ENCODE data around the gene TOM1L2.

TOM1L2 gene

DNA sequence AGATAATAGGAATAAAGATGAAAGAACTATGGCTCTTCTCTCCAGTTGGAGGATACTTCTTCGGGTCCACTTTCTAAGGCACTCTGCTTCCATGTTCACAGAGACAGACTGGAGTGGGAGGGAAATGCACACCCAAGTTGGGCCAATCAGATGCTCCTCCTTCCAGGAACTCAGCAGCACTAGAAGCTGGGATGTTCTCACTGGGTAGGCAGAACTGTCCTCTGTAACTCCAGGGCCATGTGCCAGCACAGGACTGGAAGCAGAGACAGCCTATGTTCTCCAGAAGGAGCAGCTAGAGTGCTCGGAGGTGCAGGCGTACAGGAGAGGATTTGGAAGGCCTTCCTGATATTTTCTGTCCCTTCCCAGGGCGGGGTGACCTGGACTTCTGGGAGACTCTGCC lies 85.5 kb downstream of the TOM1L2 start:
- Histone ChIP-seq H3K4me1 (ENCODE audit: control insufficient read depth, low read depth, low read length) (peaks cover 12% of the 10 kb centered on the region), H3K56ac (ENCODE audit: low read length) (no peak overlapping the region), H3K23ac (ENCODE audit: low read length) (no peak overlapping the region), H3K27me3 (ENCODE audit: insufficient read depth, low read length, poor library complexity) (no peaks in the 10 kb centered on the region), H3K18ac (ENCODE audit: low read length) (no peak overlapping the region), H4K5ac (ENCODE audit: low read length) (no peak overlapping the region), H3K4me2 (ENCODE audit: low read length) (no peak overlapping the region), H3K36me3 (ENCODE audit: control insufficient read depth, insufficient read depth, low read length) (no peaks in the 10 kb centered on the region), H3K4ac (ENCODE audit: low read depth, low read length) (no peak overlapping the region), H4K8ac (ENCODE audit: low read depth, low read length) (no peak overlapping the region), H2BK15ac (replicated peaks; ENCODE audit: low read depth) (no peak overlapping the region), H3K27ac (ENCODE audit: low read depth, low read length) (no peak overlapping the region), H3K4me3 (ENCODE audit: low read length) (no peak overlapping the region), H3K9ac (ENCODE audit: low read length) (no peak overlapping the region), H2BK5ac (ENCODE audit: low read length) (no peak overlapping the region), H2AK5ac (ENCODE audit: low read length) (no peak overlapping the region), H3K79me2 (ENCODE audit: control insufficient read depth, insufficient read depth, low read length) (no peaks in the 10 kb centered on the region), H2BK120ac (ENCODE audit: low read depth, low read length) (no peak overlapping the region), H3K79me1 (ENCODE audit: low read length) (no peaks in the 10 kb centered on the region)
- no peak for DNase-seq
- WGBS (ENCODE audit: extremely low coverage, insufficient coverage, low lambda C conversion rate), result no CpG with 5 or more reads among the region's 4 CpGs

DNA sequence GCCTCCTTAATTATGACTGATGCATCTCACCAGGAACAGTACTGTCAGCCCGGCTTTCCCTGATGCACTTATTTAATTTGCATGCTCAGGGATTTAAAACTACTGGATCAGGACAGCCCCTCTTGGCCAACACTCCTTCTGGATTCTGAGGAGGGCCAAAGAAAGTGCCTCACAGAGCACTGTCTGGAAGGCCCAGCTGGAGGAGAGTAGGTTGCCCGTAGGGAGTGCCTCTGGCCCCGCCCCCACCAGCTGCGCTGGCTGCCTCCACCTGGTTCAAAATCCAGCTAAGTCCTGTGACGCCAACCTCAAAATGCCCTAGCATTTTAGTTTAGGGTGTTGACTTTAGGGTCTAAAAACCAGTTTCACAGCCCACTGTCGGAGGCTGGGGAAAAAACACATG lies 86.0 kb downstream of the TOM1L2 start:
- Histone ChIP-seq H3K4me1 (ENCODE audit: control insufficient read depth, low read depth, low read length) (peaks cover 10% of the 10 kb centered on the region), H3K56ac (ENCODE audit: low read length) (no peak overlapping the region), H3K4me3 (ENCODE audit: low read length) (no peak overlapping the region), H2BK15ac (replicated peaks; ENCODE audit: low read depth) (no peak overlapping the region), H3K27ac (ENCODE audit: low read depth, low read length) (no peak overlapping the region), H4K8ac (ENCODE audit: low read depth, low read length) (no peak overlapping the region), H2AK5ac (ENCODE audit: low read length) (no peak overlapping the region), H3K4ac (ENCODE audit: low read depth, low read length) (no peak overlapping the region), H3K36me3 (ENCODE audit: control insufficient read depth, insufficient read depth, low read length) (no peaks in the 10 kb centered on the region), H3K27me3 (ENCODE audit: insufficient read depth, low read length, poor library complexity) (no peaks in the 10 kb centered on the region), H3K4me2 (ENCODE audit: low read length) (no peak overlapping the region), H3K79me1 (ENCODE audit: low read length) (no peaks in the 10 kb centered on the region), H2BK120ac (ENCODE audit: low read depth, low read length) (no peak overlapping the region), H3K23ac (ENCODE audit: low read length) (no peak overlapping the region), H3K9ac (ENCODE audit: low read length) (no peak overlapping the region), H4K5ac (ENCODE audit: low read length) (no peak overlapping the region), H3K18ac (ENCODE audit: low read length) (no peak overlapping the region), H3K79me2 (ENCODE audit: control insufficient read depth, insufficient read depth, low read length) (no peaks in the 10 kb centered on the region), H2BK5ac (ENCODE audit: low read length) (no peak overlapping the region)
- DNase-seq, result no peak
- WGBS (ENCODE audit: extremely low coverage, insufficient coverage, low lambda C conversion rate), result no CpG with 5 or more reads among the region's 6 CpGs

DNA sequence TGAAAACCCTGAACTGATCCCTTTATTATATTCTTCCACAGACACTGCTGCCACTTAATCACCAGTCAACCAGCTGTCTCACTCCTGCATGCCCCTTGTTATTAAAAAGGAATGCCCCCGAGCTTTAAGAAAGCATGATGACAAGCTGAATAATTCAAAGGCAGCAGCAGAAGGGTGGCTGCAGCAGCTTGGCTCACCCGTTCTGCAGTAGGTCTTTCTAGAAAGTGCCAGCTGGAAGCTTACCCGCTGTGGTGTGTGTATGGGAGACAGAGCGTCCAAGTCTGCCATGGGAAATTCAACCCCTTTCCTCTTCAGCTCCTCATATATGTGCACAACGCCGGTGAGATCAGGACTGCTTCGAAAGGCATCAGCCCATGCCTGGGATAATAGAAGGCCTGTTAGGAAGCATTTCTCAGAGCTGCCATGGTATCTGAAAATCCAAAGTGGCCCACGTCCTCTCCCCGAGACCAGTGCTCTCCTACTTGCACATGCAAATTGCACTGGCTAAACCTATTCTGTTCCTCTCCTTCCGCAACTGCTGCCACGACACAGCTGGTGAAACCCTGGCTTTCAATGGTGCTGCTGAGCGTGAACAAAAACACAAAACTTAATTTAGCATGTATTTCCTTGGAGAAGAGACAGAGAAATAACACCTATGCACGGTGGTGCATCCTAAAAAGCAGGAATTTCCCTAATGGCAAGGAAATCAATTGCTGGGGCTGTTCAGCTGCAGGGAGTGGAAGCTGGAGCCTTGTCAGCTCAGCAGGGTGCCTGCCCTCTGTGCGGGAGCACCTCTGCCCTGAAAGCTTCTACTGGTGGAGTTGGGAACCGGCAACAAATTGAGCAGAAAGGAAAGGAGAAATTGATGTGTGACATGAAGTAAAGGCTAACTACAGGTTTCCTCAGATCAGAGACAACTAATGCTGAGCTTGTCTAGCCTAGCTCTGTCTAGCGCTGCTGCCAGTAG lies 87.5 kb downstream of the TOM1L2 start:
- H3K4me2 ChIP-seq (ENCODE audit: low read length), result no peak overlapping the region
- H3K23ac ChIP-seq (ENCODE audit: low read length), result no peak overlapping the region
- H3K18ac ChIP-seq (ENCODE audit: low read length), result no peak overlapping the region
- DNase-seq, result no peak
- H3K79me1 ChIP-seq (ENCODE audit: low read length), result no peaks in the 10 kb centered on the region
- peak overlapping the region; percentile 6 for H3K56ac ChIP-seq (ENCODE audit: low read length)
- H2AK5ac ChIP-seq (ENCODE audit: low read length), result no peak overlapping the region
- no peak overlapping the region for H2BK5ac ChIP-seq (ENCODE audit: low read length)
- H3K4me3 ChIP-seq (ENCODE audit: low read length), result no peak overlapping the region
- no peak overlapping the region for H4K8ac ChIP-seq (ENCODE audit: low read depth, low read length)
- H3K9ac ChIP-seq (ENCODE audit: low read length), result peak overlapping the region; percentile 5
- H3K79me2 ChIP-seq (ENCODE audit: control insufficient read depth, insufficient read depth, low read length), result no peaks in the 10 kb centered on the region
- H3K36me3 ChIP-seq (ENCODE audit: control insufficient read depth, insufficient read depth, low read length), result no peaks in the 10 kb centered on the region
- H3K27me3 ChIP-seq (ENCODE audit: insufficient read depth, low read length, poor library complexity), result no peaks in the 10 kb centered on the region
- no peak overlapping the region for H2BK15ac ChIP-seq (replicated peaks; ENCODE audit: low read depth)
- peaks cover 9% of the 10 kb centered on the region for H3K4me1 ChIP-seq (ENCODE audit: control insufficient read depth, low read depth, low read length)
- H3K4ac ChIP-seq (ENCODE audit: low read depth, low read length), result no peak overlapping the region
- WGBS (ENCODE audit: extremely low coverage, insufficient coverage, low lambda C conversion rate), result no CpG with 5 or more reads among the region's 16 CpGs
- no peak overlapping the region for H3K27ac ChIP-seq (ENCODE audit: low read depth, low read length)
- no peak overlapping the region for H4K5ac ChIP-seq (ENCODE audit: low read length)
- no peak overlapping the region for H2BK120ac ChIP-seq (ENCODE audit: low read depth, low read length)

DNA sequence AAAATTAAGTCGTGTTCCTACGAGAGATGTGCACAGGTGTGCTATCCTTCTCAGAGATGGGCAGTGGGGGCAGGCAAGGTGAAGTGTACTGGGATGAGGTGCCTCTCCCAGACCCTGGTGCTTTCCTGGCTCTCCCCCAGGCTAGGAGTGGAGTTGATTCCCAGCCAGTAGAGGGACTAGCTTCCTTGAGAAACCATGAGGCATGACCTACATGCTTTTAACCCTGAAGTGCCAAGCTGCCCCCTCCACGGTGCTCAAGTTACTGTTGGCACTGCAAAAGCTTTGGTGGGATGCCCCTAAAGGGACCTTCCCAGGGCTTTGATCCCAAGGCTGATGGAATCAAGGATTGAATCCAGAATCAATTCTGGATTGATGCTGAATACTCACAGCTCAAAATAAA lies 88.4 kb downstream of the TOM1L2 start:
- Histone ChIP-seq H3K4me3 (ENCODE audit: low read length) (no peak overlapping the region), H3K23ac (ENCODE audit: low read length) (no peak overlapping the region), H3K4me1 (ENCODE audit: control insufficient read depth, low read depth, low read length) (peaks cover 9% of the 10 kb centered on the region), H3K4me2 (ENCODE audit: low read length) (no peak overlapping the region), H3K4ac (ENCODE audit: low read depth, low read length) (no peak overlapping the region), H3K79me2 (ENCODE audit: control insufficient read depth, insufficient read depth, low read length) (no peaks in the 10 kb centered on the region), H2AK5ac (ENCODE audit: low read length) (no peak overlapping the region), H3K56ac (ENCODE audit: low read length) (no peak overlapping the region), H2BK120ac (ENCODE audit: low read depth, low read length) (no peak overlapping the region), H3K27ac (ENCODE audit: low read depth, low read length) (no peak overlapping the region), H4K8ac (ENCODE audit: low read depth, low read length) (no peak overlapping the region), H2BK15ac (replicated peaks; ENCODE audit: low read depth) (no peak overlapping the region), H2BK5ac (ENCODE audit: low read length) (no peak overlapping the region), H3K27me3 (ENCODE audit: insufficient read depth, low read length, poor library complexity) (no peaks in the 10 kb centered on the region), H3K36me3 (ENCODE audit: control insufficient read depth, insufficient read depth, low read length) (no peaks in the 10 kb centered on the region), H3K18ac (ENCODE audit: low read length) (no peak overlapping the region), H4K5ac (ENCODE audit: low read length) (no peak overlapping the region), H3K79me1 (ENCODE audit: low read length) (no peaks in the 10 kb centered on the region), H3K9ac (ENCODE audit: low read length) (no peak overlapping the region)
- no CpG with 5 or more reads among the region's 3 CpGs for WGBS (ENCODE audit: extremely low coverage, insufficient coverage, low lambda C conversion rate)
- DNase-seq, result no peak

DNA sequence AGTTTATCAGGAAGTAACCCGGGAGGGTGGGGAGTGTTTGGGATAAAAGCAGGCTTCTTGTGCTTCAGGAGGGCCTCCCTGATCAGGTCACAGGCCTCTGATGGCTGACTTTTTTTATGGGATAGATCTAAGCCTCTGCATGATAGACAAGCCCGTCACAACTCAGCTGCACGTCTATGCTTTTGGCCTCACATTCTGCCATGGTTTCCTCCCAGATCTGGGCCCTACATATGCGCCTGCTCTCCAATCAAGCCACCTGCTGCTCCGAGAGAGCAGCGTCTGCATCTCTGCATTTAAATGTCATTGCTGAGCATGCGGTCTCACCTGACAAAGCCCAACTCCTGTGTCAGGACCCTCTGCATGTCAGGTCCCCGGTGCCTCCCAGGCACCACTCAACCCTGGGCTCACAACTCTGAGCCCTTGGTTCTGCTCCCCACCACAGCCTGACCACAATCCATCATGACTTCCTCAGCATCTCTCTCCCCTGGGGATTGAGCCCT lies 90.1 kb downstream of the TOM1L2 start:
- Histone ChIP-seq H3K23ac (ENCODE audit: low read length) (no peak overlapping the region), H3K18ac (ENCODE audit: low read length) (no peak overlapping the region), H3K4me2 (ENCODE audit: low read length) (no peak overlapping the region), H2AK5ac (ENCODE audit: low read length) (no peak overlapping the region), H2BK15ac (replicated peaks; ENCODE audit: low read depth) (no peak overlapping the region), H2BK5ac (ENCODE audit: low read length) (no peak overlapping the region), H3K27me3 (ENCODE audit: insufficient read depth, low read length, poor library complexity) (no peaks in the 10 kb centered on the region), H4K8ac (ENCODE audit: low read depth, low read length) (no peak overlapping the region), H3K4me1 (ENCODE audit: control insufficient read depth, low read depth, low read length) (peaks cover 9% of the 10 kb centered on the region), H3K56ac (ENCODE audit: low read length) (no peak overlapping the region), H4K5ac (ENCODE audit: low read length) (no peak overlapping the region), H3K79me1 (ENCODE audit: low read length) (no peaks in the 10 kb centered on the region), H3K79me2 (ENCODE audit: control insufficient read depth, insufficient read depth, low read length) (no peaks in the 10 kb centered on the region), H3K4me3 (ENCODE audit: low read length) (no peak overlapping the region), H3K27ac (ENCODE audit: low read depth, low read length) (no peak overlapping the region), H3K36me3 (ENCODE audit: control insufficient read depth, insufficient read depth, low read length) (no peaks in the 10 kb centered on the region), H3K4ac (ENCODE audit: low read depth, low read length) (no peak overlapping the region), H2BK120ac (ENCODE audit: low read depth, low read length) (no peak overlapping the region), H3K9ac (ENCODE audit: low read length) (no peak overlapping the region)
- no CpG with 5 or more reads among the region's 8 CpGs for WGBS (ENCODE audit: extremely low coverage, insufficient coverage, low lambda C conversion rate)
- no peak for DNase-seq
